Esophagus squamous epithelium (tissue), 5 donors: ENCODE data around the gene MOXD1. TPM values are rescaled to one million over a fixed set of nuclear protein-coding genes. Genes with fewer than 3 reads are reported as not detected.

Experiments used
- DNase-seq: peaks from one replicate; lab custom pipeline; 2025; lab: John Stamatoyannopoulos, UW
- H3K27ac ChIP-seq, 4 donors: fragments of 200-600 bp; sonication (generic); one replicate each; pipeline ENCODE4 v1.5.1; 2016 to 2019; ENCODE audit warnings: mild to moderate bottlenecking in 1 of 4
- H3K27me3 ChIP-seq, 4 donors: fragments of 200-600 bp; sonication (generic); 1 replicate in 3 of 4; 2 replicates in 1 of 4; pipeline versions ENCODE4 v1.5.1 to v1.6.0; 2017 to 2021; ENCODE audit warnings: antibody characterized with exemption in 1 of 4
- H3K36me3 ChIP-seq, 3 donors: fragments of 200-600 bp; sonication (generic); one replicate each; pipeline ENCODE4 v1.5.1; 2016 to 2019
- H3K4me1 ChIP-seq, 3 donors: fragments of 200-600 bp; sonication (generic); one replicate each; pipeline ENCODE4 v1.5.1; 2017 to 2019
- H3K4me3 ChIP-seq, 4 donors: fragments of 200-600 bp; sonication (generic); 1 replicate in 3 of 4; 2 replicates in 1 of 4; pipeline ENCODE4 v1.5.1; 2016 to 2019; ENCODE audit warnings: mild to moderate bottlenecking in 2 of 4, moderate library complexity in 1 of 4
- H3K9me3 ChIP-seq, 3 donors: fragments of 200-600 bp; sonication (generic); one replicate each; pipeline ENCODE4 v1.5.1; 2016 to 2019
- CTCF ChIP-seq, 6 experiments: fragments of 450-650 bp in 4 of 6; fragments of 200-600 bp in 2 of 6; sonication (generic) in 2 of 6; IDR thresholded peaks; one replicate each; pipeline ENCODE4 v1.5.1; 2016 to 2019; ENCODE audit warnings: antibody characterized with exemption in 6 of 6, mild to moderate bottlenecking in 4 of 6, moderate library complexity in 4 of 6
- POLR2A ChIP-seq, 4 donors: fragments of 450-650 bp; IDR thresholded peaks; one replicate each; pipeline ENCODE4 v1.6.1; 2017; ENCODE audit warnings: antibody characterized with exemption in 4 of 4, mild to moderate bottlenecking in 4 of 4, moderate library complexity in 3 of 4
- WGBS, 2 donors: methylation state at CpG; one replicate each; pipeline ENCODE4 v1.1.5; 2018; 5-methylcytosine and 5-hydroxymethylcytosine counted together
- intact Hi-C: fragments of 100-400 bp; cut with DNase I; formaldehyde crosslinking; loops from one replicate; pipeline ENCODE4 v1.15.0; 2022
- total RNA-seq, 4 donors: library from RNA; depleted of rRNA; stranded (reverse); fragments of >200 nt; gene quantifications; one replicate each; pipeline ENCODE4 v1.1.0, GENCODE V29; 2016
- donor health status: DM: yes; HTN: yes; CAD: no.

MOXD1 gene
- total RNA-seq, 4 donors from 2014 or later: 11.9 to 59.2 (median 25.0) TPM

GRCh38 chr6:132391391-132392269 lies 9.6 kb downstream of the MOXD1 start:
- intact Hi-C loops: no loop called here

GRCh38 chr6:132390451-132390850 lies 10.8 kb downstream of the MOXD1 start:
- H3K36me3 ChIP-seq: no peaks in the 10 kb centered on the region
- no peak for TF ChIP-seq POLR2A (IDR thresholded peaks at IDR 0.05)
- no peak for TF ChIP-seq CTCF (IDR thresholded peaks at IDR 0.05)
- H3K27me3 ChIP-seq: peaks cover 0 to 8% (median 0%) of the 10 kb centered on the region in 4 donors
- H3K4me1 ChIP-seq: peaks cover 3 to 29% (median 6%) of the 10 kb centered on the region in 3 donors
- no peak for DNase-seq
- no peak overlapping the region for H3K4me3 ChIP-seq
- H3K27ac ChIP-seq: no peak overlapping the region
- WGBS, 2 donors: 75 to 92% methylated on average over 4 of the region's 4 CpGs
- peaks cover 0 to 9% (median 9%) of the 10 kb centered on the region in 3 donors for H3K9me3 ChIP-seq
- intact Hi-C loops: no loop called here

More at GRCh38 chr6:132391391-132392269, 9.6 kb downstream of the MOXD1 start:
- DNase-seq: peak; percentile 2
- peaks cover 3 to 29% (median 6%) of the 10 kb centered on the region in 3 donors for H3K4me1 ChIP-seq
- TF ChIP-seq CTCF (IDR thresholded peaks at IDR 0.05) (no peak), POLR2A (IDR thresholded peaks at IDR 0.05) (no peak)
- H3K36me3 ChIP-seq: no peaks in the 10 kb centered on the region
- peaks cover 0 to 12% (median 9%) of the 10 kb centered on the region in 3 donors for H3K9me3 ChIP-seq
- peaks cover 0 to 8% (median 0%) of the 10 kb centered on the region in 4 donors for H3K27me3 ChIP-seq
- peak overlapping the region in 3 of 4 donors; percentile 59 to 76 (median 67) for H3K27ac ChIP-seq
- H3K4me3 ChIP-seq: peak overlapping the region in 1 of 4 donors; percentile 23
- whole genome bisulfite sequencing, 2 donors: 26 to 27% methylated on average over 12 of the region's 12 CpGs

GRCh38 chr6:132390017-132390416 lies 11.3 kb downstream of the MOXD1 start:
- no peak for DNase-seq

GRCh38 chr6:132388291-132388690 lies 13.0 kb downstream of the MOXD1 start:
- Histone ChIP-seq H3K36me3 (no peaks in the 10 kb centered on the region), H3K27ac (no peak overlapping the region), H3K4me1 (peaks cover 3 to 29% (median 6%) of the 10 kb centered on the region in 3 donors), H3K4me3 (no peak overlapping the region), H3K27me3 (peaks cover 0 to 3% (median 0%) of the 10 kb centered on the region in 4 donors), H3K9me3 (no peaks in the 10 kb centered on the region)
- DNase-seq: no peak
- WGBS, 2 donors: 14 to 40% methylated on average over 3 of the region's 3 CpGs
- no peak for TF ChIP-seq POLR2A (IDR thresholded peaks at IDR 0.05)
- TF ChIP-seq CTCF (IDR thresholded peaks at IDR 0.05): no peak
- intact Hi-C loops: no loop called here

More at GRCh38 chr6:132390017-132390416, 11.3 kb downstream of the MOXD1 start:
- TF ChIP-seq POLR2A (IDR thresholded peaks at IDR 0.05) (no peak), CTCF (IDR thresholded peaks at IDR 0.05) (no peak)
- H3K4me1 ChIP-seq: peaks cover 3 to 29% (median 6%) of the 10 kb centered on the region in 3 donors
- no peaks in the 10 kb centered on the region for H3K36me3 ChIP-seq
- peaks cover 0 to 9% (median 5%) of the 10 kb centered on the region in 3 donors for H3K9me3 ChIP-seq
- intact Hi-C loops: no loop called here
- H3K27me3 ChIP-seq: peaks cover 0 to 8% (median 0%) of the 10 kb centered on the region in 4 donors
- H3K4me3 ChIP-seq: no peak overlapping the region
- WGBS, 2 donors: 72 to 74% methylated on average over 4 of the region's 4 CpGs
- no peak overlapping the region for H3K27ac ChIP-seq

GRCh38 chr6:132382630-132383175 lies 18.6 kb downstream of the MOXD1 start:
- no peaks in the 10 kb centered on the region for H3K9me3 ChIP-seq
- H3K36me3 ChIP-seq: no peaks in the 10 kb centered on the region
- 58 to 59% methylated on average over 3 of the region's 3 CpGs for WGBS, 2 donors
- H3K27me3 ChIP-seq: no peaks in the 10 kb centered on the region
- intact Hi-C loops: no loop called here
- no peak for DNase-seq
- no peak overlapping the region for H3K27ac ChIP-seq
- TF ChIP-seq CTCF (IDR thresholded peaks at IDR 0.05) (no peak), POLR2A (IDR thresholded peaks at IDR 0.05) (no peak)
- peaks cover 0 to under 1% (median 0%) of the 10 kb centered on the region in 3 donors for H3K4me1 ChIP-seq
- H3K4me3 ChIP-seq: no peak overlapping the region
